ENCODE measurements around the gene PXN. TPM values are rescaled to one million over a fixed set of nuclear protein-coding genes. Genes with fewer than 3 reads are reported as not detected.

PXN gene
- total RNA-seq, 4 donors from 2014 or later = 54.1 to 93.1 (median 65.0) TPM

- TF ChIP-seq CTCF (IDR thresholded peaks at IDR 0.05; ENCODE audit: low read depth) = no peak
Measured at GRCh38 chr12:120172053-120172452, 93.5 kb downstream of the PXN start.

- no peak for TF ChIP-seq CTCF (IDR thresholded peaks at IDR 0.05; ENCODE audit: low read depth)
Measured at GRCh38 chr12:120170631-120171030, 94.9 kb downstream of the PXN start.

- no peak for TF ChIP-seq CTCF (IDR thresholded peaks at IDR 0.05; ENCODE audit: low read depth)
Measured at GRCh38 chr12:120169946-120170345, 95.6 kb downstream of the PXN start.

- no peak for TF ChIP-seq CTCF (IDR thresholded peaks at IDR 0.05; ENCODE audit: low read depth)
Measured at GRCh38 chr12:120168337-120168736, 97.2 kb downstream of the PXN start.

- no peak for TF ChIP-seq CTCF (IDR thresholded peaks at IDR 0.05; ENCODE audit: low read depth)
Measured at GRCh38 chr12:120167529-120168095, 97.9 kb downstream of the PXN start.

- no peak for TF ChIP-seq CTCF (IDR thresholded peaks at IDR 0.05; ENCODE audit: low read depth)
Measured at GRCh38 chr12:120164293-120164692, 101.2 kb downstream of the PXN start.

GRCh38 chr12:120162763-120163162 is 102.8 kb downstream of the PXN start:
- TF ChIP-seq CTCF (IDR thresholded peaks at IDR 0.05; ENCODE audit: low read depth) = no peak
